SH-SY5Y (cell line): ENCODE measurements around the gene CCDC106.

Experiments used
- GATA2 ChIP-seq: IDR thresholded peaks from 2 replicates; pipeline ENCODE4 v1.6.1; 2011; ENCODE audit warnings: mild to moderate bottlenecking, low read depth, low read length
- GATA3 ChIP-seq: IDR thresholded peaks from 2 replicates; pipeline ENCODE4 v1.6.1; 2011; ENCODE audit warnings: low read depth, mild to moderate bottlenecking, low read length, moderate library complexity

The CCDC106 gene

GRCh38 chr19:55620410-55621204 is 27.4 kb upstream of the CCDC106 start:
- no peak for TF ChIP-seq GATA2
- no peak for TF ChIP-seq GATA3

GRCh38 chr19:55621205-55621672 is 26.8 kb upstream of the CCDC106 start:
- no peak for TF ChIP-seq GATA2
- TF ChIP-seq GATA3 = no peak

- TF ChIP-seq GATA3 = no peak
- no peak for TF ChIP-seq GATA2
These were observed 26.3 kb upstream of the CCDC106 start for GRCh38 chr19:55621673-55622231.

GRCh38 chr19:55622242-55622969 is 25.6 kb upstream of the CCDC106 start:
- TF ChIP-seq GATA2 (no peak), GATA3 (no peak)

- TF ChIP-seq GATA2 (no peak), GATA3 (no peak)
These were observed 24.9 kb upstream of the CCDC106 start for GRCh38 chr19:55623130-55623529.

GRCh38 chr19:55623561-55623960 is 24.5 kb upstream of the CCDC106 start:
- no peak for TF ChIP-seq GATA2
- TF ChIP-seq GATA3 = no peak

GRCh38 chr19:55624109-55625003 is 23.7 kb upstream of the CCDC106 start, which contains the start of gene ZNF784:
ZNF784 (minus strand) TSS chr19:55624566; CDS start chr19:55624561, 5 bp downstream.
- TF ChIP-seq GATA2 = no peak
- no peak for TF ChIP-seq GATA3

- TF ChIP-seq GATA3 (no peak), GATA2 (no peak)
These were observed 23.0 kb upstream of the CCDC106 start for GRCh38 chr19:55625004-55625326.

- TF ChIP-seq GATA2 (no peak), GATA3 (no peak)
These were observed 21.7 kb upstream of the CCDC106 start for GRCh38 chr19:55626350-55626749.

- no peak for TF ChIP-seq GATA2
- TF ChIP-seq GATA3 = no peak
These were observed 15.6 kb upstream of the CCDC106 start for GRCh38 chr19:55632463-55632834.

GRCh38 chr19:55633861-55634260 is 14.2 kb upstream of the CCDC106 start:
- TF ChIP-seq GATA3 (no peak), GATA2 (no peak; the same call in 1 of the 2 replicates)

- TF ChIP-seq GATA3 = no peak
- TF ChIP-seq GATA2 = no peak
These were observed 12.7 kb upstream of the CCDC106 start for GRCh38 chr19:55635334-55635717.

- no peak for TF ChIP-seq GATA3
- TF ChIP-seq GATA2 = no peak
These were observed 12.1 kb upstream of the CCDC106 start for GRCh38 chr19:55635856-55636440.
